ENCODE results near the gene CACNA2D4. TPM values are rescaled to one million over a fixed set of nuclear protein-coding genes. Genes with fewer than 3 reads are reported as not detected.

Gene CACNA2D4
- total and polyA plus RNA-seq, 2 experiments from 2014 or later = 0.23 TPM; not detected in 1

DNA sequence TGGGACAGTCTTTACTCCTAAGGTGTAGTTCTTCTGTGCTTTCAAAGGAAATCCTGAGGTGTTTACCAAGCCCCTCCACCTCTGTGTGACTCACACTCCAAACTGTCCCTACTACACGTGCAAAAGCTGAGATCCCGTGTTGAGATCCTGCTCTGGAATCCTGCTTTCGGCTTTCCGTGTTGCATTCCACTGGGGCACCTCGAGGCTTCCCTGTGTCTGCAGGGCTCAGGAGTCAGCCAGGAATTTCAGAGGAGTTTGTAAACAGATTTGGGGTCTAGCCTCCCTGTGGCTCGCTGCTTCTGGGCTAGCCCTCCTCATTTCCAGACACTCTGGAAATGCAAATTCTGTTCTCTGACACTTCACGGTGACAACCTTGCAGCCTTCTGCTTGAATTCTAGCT is 48.4 kb downstream of the CACNA2D4 start:
- H3K4me1 ChIP-seq (ENCODE audit: insufficient read depth) = no peaks in the 10 kb centered on the region
- in situ Hi-C loops (cut with MboI) = no loop called here
- no peak for DNase-seq
- no peaks in the 10 kb centered on the region for H4K20me1 ChIP-seq (ENCODE audit: insufficient read depth)
- TF ChIP-seq EZH2phosphoT487 (IDR thresholded peaks at IDR 0.05; ENCODE audit: insufficient read depth, low read depth) = no peak
- TF ChIP-seq EZH2 (IDR thresholded peaks at IDR 0.05; ENCODE audit: insufficient read depth, poor library complexity, severe bottlenecking) = no peak
- H3K79me2 ChIP-seq (ENCODE audit: insufficient read depth) = no peaks in the 10 kb centered on the region
- no peak overlapping the region for H3K27ac ChIP-seq
- 50 to 51% methylated on average over 7 of the region's 7 CpGs for WGBS, 2 experiments (ENCODE audit: low coverage in 1 of 2, low lambda C conversion rate in 2 of 2, missing lambda C conversion rate in 2 of 2)
- H3K36me3 ChIP-seq (ENCODE audit: low read depth) = no peaks in the 10 kb centered on the region
- H3K4me2 ChIP-seq (ENCODE audit: unreplicated experiment) = no peak overlapping the region
- H3K9me3 ChIP-seq (ENCODE audit: low read depth) = no peaks in the 10 kb centered on the region
- no peak overlapping the region for H2AFZ ChIP-seq
- no peaks in the 10 kb centered on the region for H3K9me2 ChIP-seq (ENCODE audit: insufficient read depth)
- no peak overlapping the region for H3K9ac ChIP-seq
- H3K4me3 ChIP-seq = no peak overlapping the region
- peaks cover 55% of the 10 kb centered on the region for H3K27me3 ChIP-seq (replicated peaks; ENCODE audit: insufficient read depth)
- no peaks in the 10 kb centered on the region for H3F3A ChIP-seq (ENCODE audit: insufficient read depth)

- in situ Hi-C loops (cut with MboI) = no loop called here
- H3K9me3 ChIP-seq (ENCODE audit: low read depth) = no peaks in the 10 kb centered on the region
- no peak for TF ChIP-seq EZH2 (IDR thresholded peaks at IDR 0.05; ENCODE audit: insufficient read depth, poor library complexity, severe bottlenecking)
- no peak for TF ChIP-seq EZH2phosphoT487 (IDR thresholded peaks at IDR 0.05; ENCODE audit: insufficient read depth, low read depth)
- H3K9me2 ChIP-seq (ENCODE audit: insufficient read depth) = no peaks in the 10 kb centered on the region
- no peaks in the 10 kb centered on the region for H3K79me2 ChIP-seq (ENCODE audit: insufficient read depth)
- H3K4me2 ChIP-seq (ENCODE audit: unreplicated experiment) = no peak overlapping the region
- no peaks in the 10 kb centered on the region for H3K4me1 ChIP-seq (ENCODE audit: insufficient read depth)
- no peak overlapping the region for H3K4me3 ChIP-seq
- no peak overlapping the region for H3K27ac ChIP-seq
- no peak for DNase-seq
- H4K20me1 ChIP-seq (ENCODE audit: insufficient read depth) = no peaks in the 10 kb centered on the region
- no peak overlapping the region for H3K9ac ChIP-seq
- H3K36me3 ChIP-seq (ENCODE audit: low read depth) = no peaks in the 10 kb centered on the region
- 60 to 70% methylated on average over 10 of the region's 10 CpGs for WGBS, 2 experiments (ENCODE audit: low coverage in 1 of 2, low lambda C conversion rate in 2 of 2, missing lambda C conversion rate in 2 of 2)
- no peaks in the 10 kb centered on the region for H3F3A ChIP-seq (ENCODE audit: insufficient read depth)
- H3K27me3 ChIP-seq (replicated peaks; ENCODE audit: insufficient read depth) = peaks cover 53% of the 10 kb centered on the region
- H2AFZ ChIP-seq = no peak overlapping the region
Measured at GRCh38 chr12:1869145-1869544, 49.3 kb downstream of the CACNA2D4 start.

GRCh38 chr12:1865284-1865866 is 53.1 kb downstream of the CACNA2D4 start:
- no peaks in the 10 kb centered on the region for H3F3A ChIP-seq (ENCODE audit: insufficient read depth)
- WGBS, 2 experiments (ENCODE audit: low coverage in 1 of 2, low lambda C conversion rate in 2 of 2, missing lambda C conversion rate in 2 of 2) = 87 to 89% methylated on average over 21 to 32 of the region's 32 CpGs
- H3K27ac ChIP-seq = no peak overlapping the region
- no peaks in the 10 kb centered on the region for H3K36me3 ChIP-seq (ENCODE audit: low read depth)
- TF ChIP-seq EZH2 (IDR thresholded peaks at IDR 0.05; ENCODE audit: insufficient read depth, poor library complexity, severe bottlenecking) (no peak), EZH2phosphoT487 (IDR thresholded peaks at IDR 0.05; ENCODE audit: insufficient read depth, low read depth) (no peak)
- no peak overlapping the region for H3K4me2 ChIP-seq (ENCODE audit: unreplicated experiment)
- in situ Hi-C loops (cut with MboI) = no loop called here
- no peaks in the 10 kb centered on the region for H3K9me3 ChIP-seq (ENCODE audit: low read depth)
- no peaks in the 10 kb centered on the region for H3K4me1 ChIP-seq (ENCODE audit: insufficient read depth)
- no peaks in the 10 kb centered on the region for H3K79me2 ChIP-seq (ENCODE audit: insufficient read depth)
- H4K20me1 ChIP-seq (ENCODE audit: insufficient read depth) = no peaks in the 10 kb centered on the region
- H3K4me3 ChIP-seq = no peak overlapping the region
- no peak overlapping the region for H3K9ac ChIP-seq
- no peak for DNase-seq
- H2AFZ ChIP-seq = no peak overlapping the region
- no peaks in the 10 kb centered on the region for H3K9me2 ChIP-seq (ENCODE audit: insufficient read depth)
- peaks cover 50% of the 10 kb centered on the region for H3K27me3 ChIP-seq (replicated peaks; ENCODE audit: insufficient read depth)

DNA sequence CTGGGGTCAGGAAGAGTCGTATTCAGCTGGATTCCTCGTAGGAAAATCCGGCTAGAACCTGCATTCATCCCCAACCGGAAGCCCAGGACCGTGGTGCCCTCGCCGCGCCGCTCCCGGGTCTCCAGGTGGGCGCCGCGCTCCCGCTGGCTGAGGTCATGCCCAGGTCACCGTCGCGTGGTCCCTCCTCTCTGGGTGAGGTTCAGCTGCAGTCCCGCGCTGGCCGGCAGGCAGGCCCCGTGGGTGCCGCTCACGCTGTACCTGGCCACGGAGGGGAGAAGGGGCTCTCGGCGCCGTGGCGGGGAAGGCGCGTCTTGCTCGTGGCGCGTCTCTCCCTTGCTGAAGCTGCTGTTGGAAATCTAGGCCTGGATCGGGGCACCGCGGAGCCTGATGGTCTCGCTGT is 53.6 kb downstream of the CACNA2D4 start:
- H3K4me2 ChIP-seq (ENCODE audit: unreplicated experiment) = no peak overlapping the region
- no peaks in the 10 kb centered on the region for H4K20me1 ChIP-seq (ENCODE audit: insufficient read depth)
- no peak overlapping the region for H3K4me3 ChIP-seq
- in situ Hi-C loops (cut with MboI) = no loop called here
- WGBS, 2 experiments (ENCODE audit: low coverage in 1 of 2, low lambda C conversion rate in 2 of 2, missing lambda C conversion rate in 2 of 2) = 50 to 52% methylated on average over 31 to 32 of the region's 37 CpGs
- no peak for DNase-seq
- H3F3A ChIP-seq (ENCODE audit: insufficient read depth) = no peaks in the 10 kb centered on the region
- no peak overlapping the region for H2AFZ ChIP-seq
- H3K9me3 ChIP-seq (ENCODE audit: low read depth) = no peaks in the 10 kb centered on the region
- no peaks in the 10 kb centered on the region for H3K36me3 ChIP-seq (ENCODE audit: low read depth)
- peaks cover 50% of the 10 kb centered on the region for H3K27me3 ChIP-seq (replicated peaks; ENCODE audit: insufficient read depth)
- TF ChIP-seq EZH2phosphoT487 (IDR thresholded peaks at IDR 0.05; ENCODE audit: insufficient read depth, low read depth) = no peak
- no peak for TF ChIP-seq EZH2 (IDR thresholded peaks at IDR 0.05; ENCODE audit: insufficient read depth, poor library complexity, severe bottlenecking)
- H3K79me2 ChIP-seq (ENCODE audit: insufficient read depth) = no peaks in the 10 kb centered on the region
- no peaks in the 10 kb centered on the region for H3K4me1 ChIP-seq (ENCODE audit: insufficient read depth)
- no peak overlapping the region for H3K27ac ChIP-seq
- H3K9ac ChIP-seq = no peak overlapping the region
- H3K9me2 ChIP-seq (ENCODE audit: insufficient read depth) = no peaks in the 10 kb centered on the region

DNA sequence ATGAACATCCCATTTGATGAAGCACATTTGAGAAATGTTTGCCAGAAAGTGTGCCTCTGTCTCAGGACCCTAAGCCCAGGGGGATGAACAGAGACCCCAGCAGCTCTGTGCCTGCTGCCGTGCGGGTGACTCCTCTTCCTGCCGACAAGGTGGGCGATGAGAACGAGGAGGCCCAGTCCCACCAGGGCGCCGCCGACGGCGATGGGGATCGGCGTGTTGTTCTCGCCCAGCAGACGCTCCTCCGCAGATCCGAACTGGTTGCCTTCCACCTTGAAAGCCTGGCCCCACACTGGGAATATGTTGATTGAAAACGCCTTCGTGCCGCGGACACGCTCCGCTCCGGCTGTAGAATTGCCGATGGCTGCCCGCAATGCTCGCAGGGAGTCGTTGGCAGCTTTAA is 54.0 kb downstream of the CACNA2D4 start:
- H3K4me1 ChIP-seq (ENCODE audit: insufficient read depth) = no peaks in the 10 kb centered on the region
- H3K9me3 ChIP-seq (ENCODE audit: low read depth) = no peaks in the 10 kb centered on the region
- no peak for DNase-seq
- in situ Hi-C loops (cut with MboI) = no loop called here
- 42 to 44% methylated on average over 26 to 27 of the region's 27 CpGs for whole genome bisulfite sequencing, 2 experiments (ENCODE audit: low coverage in 1 of 2, low lambda C conversion rate in 2 of 2, missing lambda C conversion rate in 2 of 2)
- H3K79me2 ChIP-seq (ENCODE audit: insufficient read depth) = no peaks in the 10 kb centered on the region
- no peak overlapping the region for H3K9ac ChIP-seq
- H3F3A ChIP-seq (ENCODE audit: insufficient read depth) = no peaks in the 10 kb centered on the region
- no peak overlapping the region for H2AFZ ChIP-seq
- no peak for TF ChIP-seq EZH2phosphoT487 (IDR thresholded peaks at IDR 0.05; ENCODE audit: insufficient read depth, low read depth)
- TF ChIP-seq EZH2 (IDR thresholded peaks at IDR 0.05; ENCODE audit: insufficient read depth, poor library complexity, severe bottlenecking) = no peak
- H3K27me3 ChIP-seq (replicated peaks; ENCODE audit: insufficient read depth) = peaks cover 52% of the 10 kb centered on the region
- H3K9me2 ChIP-seq (ENCODE audit: insufficient read depth) = no peaks in the 10 kb centered on the region
- H4K20me1 ChIP-seq (ENCODE audit: insufficient read depth) = no peaks in the 10 kb centered on the region
- H3K4me2 ChIP-seq (ENCODE audit: unreplicated experiment) = no peak overlapping the region
- no peak overlapping the region for H3K4me3 ChIP-seq
- no peak overlapping the region for H3K27ac ChIP-seq
- no peaks in the 10 kb centered on the region for H3K36me3 ChIP-seq (ENCODE audit: low read depth)
